Upper lobe of right lung (tissue), 1 donor: Measurements from ENCODE around the gene AIG1. TPM values are rescaled to one million over a fixed set of nuclear protein-coding genes. Genes with fewer than 3 reads are reported as not detected.

Source experiments
- ATAC-seq: fragments of 200-7000 bp; cut with Tn5 transposase; one replicate; pipeline ENCODE4 v1.9.1; 2020; ENCODE audit warnings: mild to moderate bottlenecking, moderate library complexity
- DNase-seq: peaks from one replicate; pipeline ENCODE4 v3.0.0-alpha.2; 2020
- H3K27ac ChIP-seq: fragments of 200-600 bp; one replicate; pipeline ENCODE4 v1.8.0; 2022
- H3K27me3 ChIP-seq: fragments of 200-600 bp; one replicate; pipeline ENCODE4 v1.8.0; 2022; ENCODE audit warnings: mild to moderate bottlenecking
- H3K36me3 ChIP-seq: fragments of 200-600 bp; one replicate; pipeline ENCODE4 v1.8.0; 2022
- H3K4me1 ChIP-seq: fragments of 200-600 bp; one replicate; pipeline ENCODE4 v1.8.0; 2022
- H3K4me3 ChIP-seq: fragments of 200-600 bp; one replicate; pipeline ENCODE4 v1.8.0; 2022; ENCODE audit warnings: mild to moderate bottlenecking
- H3K9me3 ChIP-seq: fragments of 200-600 bp; one replicate; pipeline ENCODE4 v1.8.0; 2022
- intact Hi-C: fragments of 100-400 bp; cut with DNase I; formaldehyde crosslinking; loops from one replicate; pipeline ENCODE4 v1.11.0; 2022
- total RNA-seq: library from RNA; stranded (reverse); fragmentation: NEBNext Ultra II Directional; extraction: Animal tissue kit (Norgen Biotek cat#: 25700); gene quantifications from one replicate; pipeline ENCODE4 v1.2.1, GENCODE V29; 2021
- TF ChIP-seq, protein P1 (sequence below): fragments of 200-600 bp; IDR thresholded peaks from one replicate; pipeline ENCODE4 v1.8.0; 2022; ENCODE audit warnings: antibody characterized with exemption
- donor health status: DM: no; HTN: yes; CAD: no; lungs with severe emphysema.

The AIG1 gene
- total RNA-seq, 1 donor from 2014 or later, result 26.8 TPM

DNA sequence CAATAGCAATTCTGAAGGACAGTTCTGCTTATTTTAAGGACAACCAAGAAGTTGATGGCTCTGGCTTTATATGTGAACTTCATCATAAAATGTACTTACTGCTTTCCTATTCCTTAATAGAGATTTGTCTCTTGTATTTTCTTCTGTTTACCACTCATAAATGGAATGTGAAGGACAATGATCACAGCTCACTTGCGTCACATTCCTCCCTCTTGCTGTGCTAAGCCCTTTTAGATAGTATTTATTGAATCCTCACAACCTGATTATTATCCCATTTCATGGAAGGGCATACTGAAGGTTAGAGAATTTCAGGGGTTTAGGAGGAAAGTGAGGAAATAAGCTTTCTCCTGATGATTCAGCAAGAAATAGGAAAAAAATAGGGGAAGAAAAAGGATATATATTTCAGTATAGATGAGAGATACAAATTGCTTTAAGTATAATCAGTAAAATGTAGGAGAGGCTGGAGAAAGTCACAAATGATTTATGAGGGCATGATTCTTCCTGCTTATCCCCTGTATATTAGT lies 132.9 kb downstream of the AIG1 start:
- no peak for ATAC-seq
- Histone ChIP-seq H3K9me3 (no peaks in the 10 kb centered on the region), H3K36me3 (no peaks in the 10 kb centered on the region), H3K27me3 (no peaks in the 10 kb centered on the region), H3K27ac (no peak overlapping the region), H3K4me1 (no peaks in the 10 kb centered on the region), H3K4me3 (no peak overlapping the region)
- no peak for DNase-seq
- intact Hi-C loops, result no loop called here
- TF ChIP-seq, protein P1, sequence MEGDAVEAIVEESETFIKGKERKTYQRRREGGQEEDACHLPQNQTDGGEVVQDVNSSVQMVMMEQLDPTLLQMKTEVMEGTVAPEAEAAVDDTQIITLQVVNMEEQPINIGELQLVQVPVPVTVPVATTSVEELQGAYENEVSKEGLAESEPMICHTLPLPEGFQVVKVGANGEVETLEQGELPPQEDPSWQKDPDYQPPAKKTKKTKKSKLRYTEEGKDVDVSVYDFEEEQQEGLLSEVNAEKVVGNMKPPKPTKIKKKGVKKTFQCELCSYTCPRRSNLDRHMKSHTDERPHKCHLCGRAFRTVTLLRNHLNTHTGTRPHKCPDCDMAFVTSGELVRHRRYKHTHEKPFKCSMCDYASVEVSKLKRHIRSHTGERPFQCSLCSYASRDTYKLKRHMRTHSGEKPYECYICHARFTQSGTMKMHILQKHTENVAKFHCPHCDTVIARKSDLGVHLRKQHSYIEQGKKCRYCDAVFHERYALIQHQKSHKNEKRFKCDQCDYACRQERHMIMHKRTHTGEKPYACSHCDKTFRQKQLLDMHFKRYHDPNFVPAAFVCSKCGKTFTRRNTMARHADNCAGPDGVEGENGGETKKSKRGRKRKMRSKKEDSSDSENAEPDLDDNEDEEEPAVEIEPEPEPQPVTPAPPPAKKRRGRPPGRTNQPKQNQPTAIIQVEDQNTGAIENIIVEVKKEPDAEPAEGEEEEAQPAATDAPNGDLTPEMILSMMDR, result no peak

- Histone ChIP-seq H3K27ac (no peak overlapping the region), H3K4me1 (no peaks in the 10 kb centered on the region), H3K36me3 (no peaks in the 10 kb centered on the region), H3K4me3 (no peak overlapping the region), H3K27me3 (no peaks in the 10 kb centered on the region), H3K9me3 (no peaks in the 10 kb centered on the region)
- DNase-seq (no peak), ATAC-seq (no peak)
- TF ChIP-seq, protein P1, result no peak
- intact Hi-C loops, result no loop called here
Observed at GRCh38 chr6:143194095-143194589, 133.5 kb downstream of the AIG1 start.

DNA sequence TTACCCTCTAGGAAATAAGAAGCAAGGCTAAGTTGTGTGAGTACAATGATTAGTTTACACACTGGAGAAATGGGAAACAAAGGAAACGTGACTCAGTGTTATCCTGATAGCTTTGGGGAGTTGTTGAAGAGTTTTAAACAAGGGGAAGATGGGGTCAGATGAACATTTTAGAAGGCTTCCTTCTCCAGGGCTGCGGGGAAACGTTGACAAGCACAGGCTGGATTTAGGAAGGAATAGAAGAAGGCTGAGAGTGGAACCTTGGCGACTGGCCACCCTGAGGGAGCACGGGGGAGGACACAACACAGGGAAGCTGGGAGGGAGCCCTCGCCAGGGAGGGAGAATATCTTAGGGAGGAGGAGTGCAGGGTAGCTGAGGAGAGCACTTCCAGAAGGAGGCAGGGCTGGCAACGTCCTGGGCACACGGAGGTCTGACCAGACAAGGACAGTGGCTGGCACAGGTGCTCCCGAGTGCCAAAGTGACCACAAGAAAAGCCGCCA lies 134.7 kb downstream of the AIG1 start:
- Histone ChIP-seq H3K27me3 (no peaks in the 10 kb centered on the region), H3K4me3 (no peak overlapping the region), H3K27ac (no peak overlapping the region), H3K4me1 (no peaks in the 10 kb centered on the region), H3K9me3 (no peaks in the 10 kb centered on the region), H3K36me3 (no peaks in the 10 kb centered on the region)
- TF ChIP-seq, protein P1, result no peak
- intact Hi-C loops, result no loop called here
- no peak for DNase-seq
- ATAC-seq, result no peak

GRCh38 chr6:143196525-143197225 lies 136.0 kb downstream of the AIG1 start:
- no peak for DNase-seq
- H3K4me1 ChIP-seq, result no peaks in the 10 kb centered on the region
- H3K27ac ChIP-seq, result no peak overlapping the region
- no peaks in the 10 kb centered on the region for H3K9me3 ChIP-seq
- intact Hi-C loops, result no loop called here
- TF ChIP-seq, protein P1, result no peak
- H3K27me3 ChIP-seq, result no peaks in the 10 kb centered on the region
- H3K4me3 ChIP-seq, result no peak overlapping the region
- no peaks in the 10 kb centered on the region for H3K36me3 ChIP-seq
- ATAC-seq, result no peak

- intact Hi-C loops, result no loop called here
- Histone ChIP-seq H3K27me3 (no peaks in the 10 kb centered on the region), H3K4me3 (no peak overlapping the region), H3K4me1 (no peaks in the 10 kb centered on the region), H3K36me3 (no peaks in the 10 kb centered on the region), H3K9me3 (no peaks in the 10 kb centered on the region), H3K27ac (no peak overlapping the region)
- no peak for ATAC-seq
- no peak for DNase-seq
- TF ChIP-seq, protein P1, result no peak
Observed at GRCh38 chr6:143197377-143197776, 136.7 kb downstream of the AIG1 start.
